K562 (cell line): ENCODE measurements around the gene PPIA. TPM values are rescaled to one million over a fixed set of nuclear protein-coding genes. Genes with fewer than 3 reads are reported as not detected.

Experiments used
- CCNT2 ChIP-seq: IDR thresholded peaks from 2 replicates; pipeline ENCODE4 v1.6.1; 2011; ENCODE audit warnings: borderline replicate concordance, low read depth, mild to moderate bottlenecking, moderate library complexity, mixed read lengths, low read length; ENCODE audit not compliant: insufficient read length; ENCODE audit errors: extremely low read depth
- FOXA1 ChIP-seq: fragments of 450-650 bp; IDR thresholded peaks from 2 replicates; pipeline ENCODE4 v1.6.1; 2016; ENCODE audit warnings: mild to moderate bottlenecking, borderline replicate concordance
- GATAD2B ChIP-seq: fragments of 450-650 bp; IDR thresholded peaks from 2 replicates; pipeline ENCODE4 v1.6.1; 2017; ENCODE audit warnings: mild to moderate bottlenecking, borderline replicate concordance
- MEF2D ChIP-seq: conservative IDR thresholded peaks from 2 replicates; pipeline ENCODE4 v1.6.1; 2016; ENCODE audit warnings: low read depth, missing genetic modification characterization, missing compliant biosample characterization
- NFYB ChIP-seq: IDR thresholded peaks from 2 replicates; pipeline ENCODE4 v1.6.1; 2011; ENCODE audit warnings: mild to moderate bottlenecking, moderate library complexity; ENCODE audit not compliant: insufficient read length; ENCODE audit errors: extremely low read depth
- NKRF ChIP-seq: fragments of 450-650 bp; IDR thresholded peaks from 2 replicates; pipeline ENCODE4 v1.6.1; 2016; ENCODE audit warnings: borderline replicate concordance
- ZBTB40 ChIP-seq, 2 experiments: fragments of 450-650 bp in 1 of 2; sonication (generic) in 1 of 2; formaldehyde crosslinking in 1 of 2; IDR thresholded peaks; 2 replicates each; pipeline versions ENCODE4 v1.7.1 to v1.9.0; 2016 to 2022; ENCODE audit warnings: inconsistent platforms in 1 of 2, mild to moderate bottlenecking in 1 of 2, missing genetic modification reagents in 1 of 2
- ZNF444 ChIP-seq: fragments of 250-450 bp; sonication (Bioruptor Pico); IDR thresholded peaks from 2 replicates; pipeline ENCODE4 v1.4.0; 2020; ENCODE audit warnings: mild to moderate bottlenecking, moderate library complexity
- polyA plus RNA-seq, 8 experiments: library from polyadenylated mRNA; depleted of rRNA in 4 of 8; stranded (reverse) in 5 of 8; unstranded in 3 of 8; fragments of >200 nt; fragmentation: Nextera tagmentation in 2 of 8; fragmentation: Illumina TruSeq in 1 of 8; extraction: Ambion mirVana in 2 of 8; extraction: Trizol in 1 of 8; gene quantifications; 2 replicates each; pipeline versions ENCODE4 v1.2.1 to v1.2.3, GENCODE V29; 2011 to 2014; ENCODE audit warnings: inconsistent platforms in 1 of 8, missing spikeins in 1 of 8
- total RNA-seq, 7 experiments: library from RNA; depleted of rRNA in 6 of 7; stranded (reverse); fragments of >200 nt in 6 of 7; fragmentation: Illumina TruSeq in 2 of 7; extraction: Trizol in 2 of 7; gene quantifications; 2 replicates each; pipeline versions ENCODE4 v1.2.1 to v1.2.3, GENCODE V29; 2011 to 2021; ENCODE audit warnings: low replicate concordance in 1 of 7
- TF ChIP-seq, protein P1 (sequence below), 2 experiments: fragments of 450-650 bp; conservative IDR thresholded peaks; 2 replicates each; pipeline ENCODE4 v1.6.1; 2017; ENCODE audit warnings: mild to moderate bottlenecking in 2 of 2, moderate library complexity in 2 of 2
- TF ChIP-seq, protein P2 (sequence below): sonication (generic); formaldehyde crosslinking; IDR thresholded peaks from 2 replicates; pipeline ENCODE4 v1.8.0; 2022; ENCODE audit warnings: mild to moderate bottlenecking, missing genetic modification reagents

Gene PPIA
- total and polyA plus RNA-seq, 9 of the 15 experiments (the other 6 are each of a cell fraction or from before 2014, with no cell fraction given) = 2,583 to 7,504 (median 3,973) TPM

DNA sequence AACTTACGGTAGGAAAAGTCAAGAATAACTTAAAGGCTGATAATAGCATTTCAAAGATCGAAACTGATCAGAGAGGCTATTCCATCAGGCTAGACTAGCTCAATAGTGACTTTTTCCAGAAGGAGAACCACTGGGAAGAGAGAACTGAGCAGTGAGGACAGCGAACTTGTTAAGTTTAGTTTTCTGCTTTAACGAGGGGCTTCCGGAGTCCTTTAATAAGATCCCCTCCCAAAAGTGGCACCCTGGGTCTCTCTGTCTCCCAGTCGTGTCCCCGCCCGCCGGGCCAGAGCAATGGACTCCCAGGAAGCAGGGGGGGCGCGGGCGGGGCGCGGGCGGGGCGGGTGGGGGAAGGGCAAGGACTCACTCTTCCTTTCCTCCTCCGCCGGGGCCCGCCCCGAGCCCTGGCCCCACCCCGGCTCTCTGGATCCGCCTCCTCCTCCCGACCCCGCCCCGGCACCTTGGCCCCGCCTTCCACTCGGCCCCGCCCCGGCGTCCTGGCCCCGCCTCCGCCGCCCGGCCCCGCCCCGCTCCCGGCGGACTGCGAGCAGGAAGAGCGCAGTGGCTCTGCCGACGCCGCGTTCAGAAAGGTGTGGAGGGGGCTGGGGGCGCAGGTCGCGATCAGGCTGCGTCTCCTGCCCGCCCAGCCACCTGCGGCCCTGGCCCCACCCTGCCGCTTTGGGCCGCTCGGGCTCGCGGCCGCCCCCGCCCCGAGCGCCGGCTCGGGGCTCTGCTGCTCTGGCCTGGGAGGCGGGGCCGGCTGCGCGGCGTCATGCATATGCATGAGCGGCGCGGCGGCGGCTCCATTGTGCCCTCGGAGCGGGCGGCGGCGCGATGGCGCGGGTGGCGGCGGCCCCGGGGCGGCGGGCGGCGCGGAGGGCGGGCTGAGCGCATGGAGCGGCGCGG is 48.2 kb upstream of the PPIA start, which contains the start of gene ZMIZ2 (continued):
- TF ChIP-seq ZBTB40 (IDR thresholded peaks at IDR 0.05) = peak; percentile 28; the same call in 1 of the 2 replicates
- TF ChIP-seq ZBTB40 (CRISPR knock-in tag; IDR thresholded peaks at IDR 0.05) = no peak
- no peak for TF ChIP-seq FOXA1
- peak; percentile 65; the same call in 1 of the 2 replicates for TF ChIP-seq GATAD2B
- TF ChIP-seq MEF2D (tag) = no peak
- TF ChIP-seq NFYB = no peak
- TF ChIP-seq CCNT2 = peak; percentile 78
- TF ChIP-seq, protein P1, sequence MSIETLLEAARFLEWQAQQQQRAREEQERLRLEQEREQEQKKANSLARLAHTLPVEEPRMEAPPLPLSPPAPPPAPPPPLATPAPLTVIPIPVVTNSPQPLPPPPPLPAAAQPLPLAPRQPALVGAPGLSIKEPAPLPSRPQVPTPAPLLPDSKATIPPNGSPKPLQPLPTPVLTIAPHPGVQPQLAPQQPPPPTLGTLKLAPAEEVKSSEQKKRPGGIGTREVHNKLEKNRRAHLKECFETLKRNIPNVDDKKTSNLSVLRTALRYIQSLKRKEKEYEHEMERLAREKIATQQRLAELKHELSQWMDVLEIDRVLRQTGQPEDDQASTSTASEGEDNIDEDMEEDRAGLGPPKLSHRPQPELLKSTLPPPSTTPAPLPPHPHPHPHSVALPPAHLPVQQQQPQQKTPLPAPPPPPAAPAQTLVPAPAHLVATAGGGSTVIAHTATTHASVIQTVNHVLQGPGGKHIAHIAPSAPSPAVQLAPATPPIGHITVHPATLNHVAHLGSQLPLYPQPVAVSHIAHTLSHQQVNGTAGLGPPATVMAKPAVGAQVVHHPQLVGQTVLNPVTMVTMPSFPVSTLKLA (conservative IDR thresholded peaks at IDR 0.05) = no peak
- TF ChIP-seq NKRF = no peak
- no peak for TF ChIP-seq ZNF444 (CRISPR knock-in tag)
- TF ChIP-seq, protein P2, sequence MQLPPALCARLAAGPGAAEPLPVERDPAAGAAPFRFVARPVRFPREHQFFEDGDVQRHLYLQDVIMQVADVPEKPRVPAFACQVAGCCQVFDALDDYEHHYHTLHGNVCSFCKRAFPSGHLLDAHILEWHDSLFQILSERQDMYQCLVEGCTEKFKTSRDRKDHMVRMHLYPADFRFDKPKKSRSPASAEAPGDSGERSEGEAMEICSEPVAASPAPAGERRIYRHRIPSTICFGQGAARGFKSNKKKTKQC (CRISPR knock-in tag) = 0 out of 2 replicates have a peak, but pooled peaks have one; percentile 4
